Right lobe of liver (tissue), 6 donors: Measurements from ENCODE around the gene CHI3L1. TPM values are rescaled to one million over a fixed set of nuclear protein-coding genes. Genes with fewer than 3 reads are reported as not detected.

Experiments used
- ATAC-seq, 4 donors: fragments of 200-7000 bp; cut with Tn5 transposase; one replicate each; pipeline ENCODE4 v1.9.1; 2020; ENCODE audit warnings: mild to moderate bottlenecking in 4 of 4, moderate library complexity in 4 of 4
- DNase-seq, 3 donors: peaks; one replicate each; pipeline ENCODE4 v3.0.0-alpha.2; 2020
- H3K27ac ChIP-seq, 3 donors: fragments of 200-600 bp; one replicate each; pipeline ENCODE4 v1.8.0; 2022
- H3K27me3 ChIP-seq, 2 donors: fragments of 200-600 bp; one replicate each; pipeline ENCODE4 v1.8.0; 2022
- H3K36me3 ChIP-seq, 4 donors: fragments of 200-600 bp; sonication (generic) in 1 of 4; one replicate each; pipeline versions ENCODE4 v1.5.1 to v1.8.0; 2017 to 2022; ENCODE audit warnings: control low read depth in 1 of 4
- H3K4me1 ChIP-seq, 4 donors: fragments of 200-600 bp; sonication (generic) in 1 of 4; one replicate each; pipeline versions ENCODE4 v1.5.1 to v1.8.0; 2017 to 2022; ENCODE audit warnings: control low read depth in 1 of 4
- H3K4me3 ChIP-seq, 3 donors: fragments of 200-600 bp; one replicate each; pipeline ENCODE4 v1.8.0; 2022
- H3K9me3 ChIP-seq, 4 donors: fragments of 200-600 bp; sonication (generic) in 1 of 4; one replicate each; pipeline versions ENCODE4 v1.5.1 to v1.8.0; 2017 to 2022; ENCODE audit warnings: control low read depth in 1 of 4
- CTCF ChIP-seq, 4 donors: fragments of 200-600 bp in 3 of 4; fragments of 450-650 bp in 1 of 4; IDR thresholded peaks; one replicate each; pipeline versions ENCODE4 v1.5.1 to v1.8.0; 2016 to 2022; ENCODE audit warnings: antibody characterized with exemption in 4 of 4, mild to moderate bottlenecking in 2 of 4
- POLR2A ChIP-seq: fragments of 450-650 bp; IDR thresholded peaks from one replicate; pipeline ENCODE4 v1.6.1; 2017; ENCODE audit warnings: antibody characterized with exemption, mild to moderate bottlenecking
- WGBS: methylation state at CpG from one replicate; pipeline ENCODE4 v1.1.6; 2018; ENCODE audit warnings: low coverage, low lambda C conversion rate; ENCODE audit not compliant: insufficient coverage; ENCODE audit errors: missing lambda C conversion rate; 5-methylcytosine and 5-hydroxymethylcytosine counted together
- intact Hi-C, 2 donors: fragments of 100-400 bp; cut with DNase I; formaldehyde crosslinking; loops; one replicate each; pipeline versions ENCODE4 v1.11.2 to v1.14.1; 2022
- total RNA-seq, 6 experiments: library from RNA; depleted of rRNA in 2 of 6; stranded (reverse); fragments of >200 nt in 2 of 6; fragmentation: NEBNext Ultra II Directional in 3 of 6; extraction: Animal tissue kit (Norgen Biotek cat#: 25700) in 3 of 6; gene quantifications; one replicate each; pipeline versions ENCODE4 v1.1.0 to v1.2.4, GENCODE V29; 2016 to 2023
- donor health status: DM: no; HTN: yes; CAD: no.
- donor health status: DM: no; HTN: no; CAD: no.
- donor health status: DM: no; HTN: no; CAD: no.
- donor health status: DM: no; HTN: yes; CAD: no.
- donor health status: DM: no; HTN: yes; CAD: no.

CHI3L1 gene
- total RNA-seq, 6 experiments from 2014 or later, result 2.8 to 397 (median 219) TPM

GRCh38 chr1:203145321-203146041 lies 41.0 kb downstream of the CHI3L1 start:
- DNase-seq, result no peak
- Histone ChIP-seq H3K9me3 (no peaks in the 10 kb centered on the region), H3K36me3 (no peaks in the 10 kb centered on the region), H3K4me3 (no peak overlapping the region), H3K4me1 (no peaks in the 10 kb centered on the region), H3K27ac (no peak overlapping the region), H3K27me3 (no peaks in the 10 kb centered on the region)
- 70% methylated on average over 2 of the region's 13 CpGs for WGBS
- TF ChIP-seq CTCF (IDR thresholded peaks at IDR 0.05) (no peak), POLR2A (no peak)
- intact Hi-C loops, result no loop called here
- no peak for ATAC-seq

- Histone ChIP-seq H3K9me3 (no peaks in the 10 kb centered on the region), H3K36me3 (no peaks in the 10 kb centered on the region), H3K27me3 (no peaks in the 10 kb centered on the region), H3K27ac (no peak overlapping the region), H3K4me3 (no peak overlapping the region), H3K4me1 (no peaks in the 10 kb centered on the region)
- ATAC-seq, result peak in 1 of 4 donors; percentile 33
- WGBS, result 67% methylated on average over 4 of the region's 6 CpGs
- TF ChIP-seq CTCF (IDR thresholded peaks at IDR 0.05) (no peak), POLR2A (no peak)
- DNase-seq, result no peak
- intact Hi-C loops, result no loop called here
These were observed 41.8 kb downstream of the CHI3L1 start for GRCh38 chr1:203144661-203145060.

- DNase-seq, result no peak
- intact Hi-C loops, result no loop called here
- Histone ChIP-seq H3K4me3 (no peak overlapping the region), H3K27ac (no peak overlapping the region), H3K9me3 (no peaks in the 10 kb centered on the region), H3K4me1 (no peaks in the 10 kb centered on the region), H3K27me3 (no peaks in the 10 kb centered on the region), H3K36me3 (no peaks in the 10 kb centered on the region)
- TF ChIP-seq POLR2A, result no peak
- TF ChIP-seq CTCF (IDR thresholded peaks at IDR 0.05), result no peak
- 51% methylated on average over 4 of the region's 11 CpGs for WGBS
- ATAC-seq, result no peak
These were observed 42.9 kb downstream of the CHI3L1 start for GRCh38 chr1:203143641-203144040.

- TF ChIP-seq POLR2A, result no peak
- TF ChIP-seq CTCF (IDR thresholded peaks at IDR 0.05), result no peak
- no peak for ATAC-seq
- WGBS, result 63% methylated on average over 3 of the region's 5 CpGs
These were observed 43.7 kb downstream of the CHI3L1 start for GRCh38 chr1:203142684-203143408.

More at GRCh38 chr1:203142684-203143408, 43.7 kb downstream of the CHI3L1 start:
- DNase-seq, result no peak
- Histone ChIP-seq H3K27ac (no peak overlapping the region), H3K36me3 (no peaks in the 10 kb centered on the region), H3K27me3 (no peaks in the 10 kb centered on the region), H3K4me1 (no peaks in the 10 kb centered on the region), H3K4me3 (no peak overlapping the region), H3K9me3 (no peaks in the 10 kb centered on the region)
- intact Hi-C loops, result no loop called here
